HCT116 (cell line): ENCODE results near the gene AADAC. TPM values are rescaled to one million over a fixed set of nuclear protein-coding genes. Genes with fewer than 3 reads are reported as not detected.

ENCODE experiments used
- ATAC-seq: fragments of 200-7000 bp; cut with Tn5 transposase; 2 replicates; pipeline ENCODE4 v1.9.1; 2020; ENCODE audit warnings: mild to moderate bottlenecking, moderate library complexity
- BruUV-seq: library from RNA; stranded (reverse); fragments of 400-500 nt; replicated peaks from 2 replicates; lab custom pipeline; 2021; lab: Mats Ljungman, UMichigan
- CTCF ChIA-PET: fragments of 300-600 bp; sonication (Branson Sonifier 250); formaldehyde crosslinking; loops from one replicate; lab custom pipeline; 2021; ENCODE audit warnings: antibody characterized with exemption; lab: Charles Lee
- POLR2A ChIA-PET: fragments of 300-600, 350-600 bp; sonication (Branson Sonifier 250); formaldehyde crosslinking; loops from one replicate; lab custom pipeline; 2021; ENCODE audit warnings: antibody characterized with exemption; lab: Charles Lee
- RAD21 ChIA-PET, 2 experiments: fragments of 300-600 bp; sonication (Branson Sonifier 250); formaldehyde crosslinking; loops; one replicate each; lab custom pipeline; 2023; ENCODE audit warnings: low total read pairs in 2 of 2; ENCODE audit not compliant: uncharacterized antibody in 2 of 2, unreplicated experiment in 2 of 2, low non-redundant PET in 1 of 2; lab: Charles Lee
- DNase-seq: peaks from one replicate; pipeline ENCODE4 v3.0.0-alpha.2; 2010; ENCODE audit warnings: low read depth, low spot score
- H2AFZ ChIP-seq: fragments of 200-600 bp; shearing (Covaris generic), sonication (generic); 2 replicates; pipeline ENCODE4 v1.6.1; 2017; ENCODE audit warnings: low read depth, mixed run types, mixed read lengths, antibody characterized with exemption, low read length; ENCODE audit not compliant: poor library complexity, severe bottlenecking
- H3K27ac ChIP-seq: 2 replicates; pipeline ENCODE4 v1.5.1; 2012; ENCODE audit warnings: low read depth, low read length
- H3K27me3 ChIP-seq: fragments of 200-600 bp; sonication (generic); 2 replicates; pipeline ENCODE4 v1.6.1; 2016; ENCODE audit warnings: mixed run types, low read length, mixed read lengths; ENCODE audit not compliant: insufficient read depth
- H3K36me3 ChIP-seq, 2 experiments: fragments of 200-500 bp in 1 of 2; fragments of 200-600 bp in 1 of 2; sonication (Bioruptor generic) in 1 of 2; sonication (generic) in 1 of 2; 2 replicates each; pipeline versions ENCODE4 v1.5.1 to v1.6.1; 2014 to 2016; ENCODE audit warnings: low read length in 2 of 2, inconsistent platforms in 1 of 2, mixed read lengths in 1 of 2, mixed run types in 1 of 2; ENCODE audit not compliant: insufficient read depth in 2 of 2, control insufficient read depth in 1 of 2
- H3K4me1 ChIP-seq, 2 experiments: fragments of 200-600 bp in 1 of 2; sonication (generic) in 1 of 2; 2 replicates each; pipeline versions ENCODE4 v1.5.1 to v1.6.1; 2012 to 2017; ENCODE audit warnings: low read length in 2 of 2, inconsistent platforms in 1 of 2, mild to moderate bottlenecking in 1 of 2, mixed read lengths in 1 of 2, mixed run types in 1 of 2, moderate library complexity in 1 of 2; ENCODE audit not compliant: insufficient read depth in 2 of 2, control insufficient read depth in 1 of 2
- H3K4me2 ChIP-seq: fragments of 200-600 bp; sonication (generic); 2 replicates; pipeline ENCODE4 v1.6.1; 2017; ENCODE audit warnings: mixed run types, low read length, mixed read lengths
- H3K4me3 ChIP-seq, 2 experiments: fragments of 200-600 bp in 1 of 2; sonication (generic) in 1 of 2; replicated peaks in 1 of 2; 2 replicates each; pipeline ENCODE4 v1.5.1; 2011 to 2016; ENCODE audit warnings: low read length in 2 of 2, control low read depth in 1 of 2, low read depth in 1 of 2, mild to moderate bottlenecking in 1 of 2, mixed read lengths in 1 of 2, mixed run types in 1 of 2
- H3K79me2 ChIP-seq: fragments of 200-600 bp; sonication (generic); 2 replicates; pipeline ENCODE4 v1.6.1; 2017; ENCODE audit warnings: mild to moderate bottlenecking, mixed run types, low read length, moderate library complexity, mixed read lengths; ENCODE audit not compliant: insufficient read depth
- H3K9ac ChIP-seq: fragments of 200-600 bp; sonication (generic); 2 replicates; pipeline ENCODE4 v1.6.1; 2016; ENCODE audit warnings: low read length, mixed read lengths
- H3K9me2 ChIP-seq: fragments of 200-600 bp; sonication (generic), shearing (Covaris generic); 2 replicates; pipeline ENCODE4 v1.6.1; 2017; ENCODE audit warnings: mixed run types, mild to moderate bottlenecking, moderate library complexity; ENCODE audit not compliant: insufficient read depth
- H3K9me3 ChIP-seq, 2 experiments: fragments of 200-500 bp in 1 of 2; fragments of 200-600 bp in 1 of 2; sonication (Bioruptor generic) in 1 of 2; sonication (generic) in 1 of 2; 2 replicates each; pipeline ENCODE4 v1.6.1; 2014 to 2017; ENCODE audit warnings: low read length in 2 of 2, mixed read lengths in 2 of 2, inconsistent platforms in 1 of 2, low read depth in 1 of 2, mild to moderate bottlenecking in 1 of 2, mixed run types in 1 of 2, moderate library complexity in 1 of 2; ENCODE audit not compliant: control insufficient read depth in 1 of 2, insufficient read depth in 1 of 2
- H4K20me1 ChIP-seq: fragments of 200-600 bp; sonication (generic), shearing (Covaris generic); 2 replicates; pipeline ENCODE4 v1.6.1; 2017; ENCODE audit warnings: mixed run types, mild to moderate bottlenecking, moderate library complexity; ENCODE audit not compliant: insufficient read depth
- CBX3 ChIP-seq: IDR thresholded peaks from 2 replicates; pipeline ENCODE4 v1.6.1; 2012; ENCODE audit warnings: low read depth
- CEBPB ChIP-seq: IDR thresholded peaks from 2 replicates; pipeline ENCODE4 v1.6.1; 2012; ENCODE audit warnings: low read depth
- EGR1 ChIP-seq: IDR thresholded peaks from 2 replicates; pipeline ENCODE4 v1.6.1; 2012; ENCODE audit warnings: low read depth
- ELF1 ChIP-seq: IDR thresholded peaks from 2 replicates; pipeline ENCODE4 v1.6.1; 2012; ENCODE audit warnings: low read depth, borderline replicate concordance
- EZH2 ChIP-seq: fragments of 200-600 bp; sonication (generic); IDR thresholded peaks from 2 replicates; pipeline ENCODE4 v1.6.1; 2017; ENCODE audit warnings: antibody characterized with exemption, mixed run types
- FOSL1 ChIP-seq: IDR thresholded peaks from 2 replicates; pipeline ENCODE4 v1.6.1; 2012; ENCODE audit warnings: low read depth
- RAD21 ChIP-seq: IDR thresholded peaks from 2 replicates; pipeline ENCODE4 v1.6.1; 2012; ENCODE audit warnings: low read depth, mild to moderate bottlenecking
- SP1 ChIP-seq: IDR thresholded peaks from 2 replicates; pipeline ENCODE4 v1.6.1; 2012; ENCODE audit warnings: low read depth
- SRF ChIP-seq: IDR thresholded peaks from 2 replicates; pipeline ENCODE4 v1.6.1; 2012; ENCODE audit warnings: low read depth
- ZBTB33 ChIP-seq: IDR thresholded peaks from 2 replicates; pipeline ENCODE4 v1.6.1; 2011; ENCODE audit warnings: mild to moderate bottlenecking, low read length, moderate library complexity; ENCODE audit not compliant: insufficient replicate concordance; ENCODE audit errors: extremely low read depth
- intact Hi-C: fragments of 100-400 bp; cut with micrococcal nuclease; formaldehyde crosslinking; loops from 2 replicates; pipeline ENCODE4 v1.10.0; 2022
- total RNA-seq: library from RNA; stranded (reverse); gene quantifications from one replicate; pipeline ENCODE4 v1.2.1, GENCODE V29; 2021; ENCODE audit not compliant: unreplicated experiment

AADAC gene
- total RNA-seq, 1 experiment from 2014 or later, result 3.8 TPM

- ATAC-seq, result no peak
Measured at GRCh38 chr3:151795276-151795675, 18.6 kb upstream of the AADAC start.

More at GRCh38 chr3:151795276-151795675, 18.6 kb upstream of the AADAC start:
- no peak overlapping the region for H3K27ac ChIP-seq
- H3K9ac ChIP-seq, result no peak overlapping the region
- H3K9me2 ChIP-seq, result no peaks in the 10 kb centered on the region
- no peak for TF ChIP-seq CEBPB
- no peak for TF ChIP-seq SP1
- no peak for TF ChIP-seq ZBTB33
- no peak for TF ChIP-seq EGR1
- no peak for TF ChIP-seq ELF1
- TF ChIP-seq EZH2, result no peak
- no peak for TF ChIP-seq CBX3
- no peak for TF ChIP-seq SRF
- TF ChIP-seq RAD21, result no peak
- no peak for TF ChIP-seq FOSL1
- TF ChIP-seq, all 23 proteins: peak for 0
- Histone ChIP-seq H3K36me3 (no peaks in the 10 kb centered on the region), H3K4me1 (peaks cover 0 to 4% of the 10 kb centered on the region in 2 experiments; a peak in 2 of 4 replicates), H3K4me2 (no peak overlapping the region), H3K4me3 (no peak overlapping the region), H3K79me2 (no peaks in the 10 kb centered on the region), H2AFZ (no peak overlapping the region), H4K20me1 (no peaks in the 10 kb centered on the region), H3K9me3 (no peaks in the 10 kb centered on the region; a peak in 1 of 4 replicates), H3K27me3 (no peaks in the 10 kb centered on the region)
- no TSS peak for BruUV-seq
- intact Hi-C loops, result no loop called here
- no peak for DNase-seq
- CTCF ChIA-PET, result no interaction called here
- RAD21 ChIA-PET, result no interaction called here
- POLR2A ChIA-PET, result no interaction called here
